ENCODE data around the gene KLHL8.

DNA sequence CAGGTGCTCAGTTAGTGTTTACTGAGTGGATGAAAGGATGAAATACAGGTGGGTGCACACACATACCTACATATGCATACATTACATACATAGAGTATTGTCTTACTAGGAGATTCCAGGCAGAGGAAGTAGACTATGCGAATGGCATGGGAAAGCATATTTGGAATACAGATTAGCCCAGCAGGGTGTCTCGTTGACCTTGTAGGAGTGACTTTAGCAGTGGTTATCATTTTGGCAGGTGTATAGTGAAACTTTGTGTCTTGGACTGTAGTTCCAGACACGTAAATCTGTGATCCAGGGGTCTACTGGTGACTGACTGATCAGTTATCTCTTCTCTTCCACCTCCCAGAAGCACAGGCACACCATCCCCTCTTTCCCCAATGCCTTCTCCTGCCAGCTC is 86.3 kb downstream of the KLHL8 start:
- TF ChIP-seq, protein P1, sequence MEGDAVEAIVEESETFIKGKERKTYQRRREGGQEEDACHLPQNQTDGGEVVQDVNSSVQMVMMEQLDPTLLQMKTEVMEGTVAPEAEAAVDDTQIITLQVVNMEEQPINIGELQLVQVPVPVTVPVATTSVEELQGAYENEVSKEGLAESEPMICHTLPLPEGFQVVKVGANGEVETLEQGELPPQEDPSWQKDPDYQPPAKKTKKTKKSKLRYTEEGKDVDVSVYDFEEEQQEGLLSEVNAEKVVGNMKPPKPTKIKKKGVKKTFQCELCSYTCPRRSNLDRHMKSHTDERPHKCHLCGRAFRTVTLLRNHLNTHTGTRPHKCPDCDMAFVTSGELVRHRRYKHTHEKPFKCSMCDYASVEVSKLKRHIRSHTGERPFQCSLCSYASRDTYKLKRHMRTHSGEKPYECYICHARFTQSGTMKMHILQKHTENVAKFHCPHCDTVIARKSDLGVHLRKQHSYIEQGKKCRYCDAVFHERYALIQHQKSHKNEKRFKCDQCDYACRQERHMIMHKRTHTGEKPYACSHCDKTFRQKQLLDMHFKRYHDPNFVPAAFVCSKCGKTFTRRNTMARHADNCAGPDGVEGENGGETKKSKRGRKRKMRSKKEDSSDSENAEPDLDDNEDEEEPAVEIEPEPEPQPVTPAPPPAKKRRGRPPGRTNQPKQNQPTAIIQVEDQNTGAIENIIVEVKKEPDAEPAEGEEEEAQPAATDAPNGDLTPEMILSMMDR (IDR thresholded peaks at IDR 0.05; ENCODE audit: poor library complexity, severe bottlenecking), result no peak
- TF ChIP-seq POLR2AphosphoS5 (IDR thresholded peaks at IDR 0.05) (no peak), TAF1 (IDR thresholded peaks at IDR 0.05; ENCODE audit: low read depth) (no peak), EZH2 (IDR thresholded peaks at IDR 0.05; ENCODE audit: borderline replicate concordance, insufficient read depth, low read length, poor library complexity, severe bottlenecking) (no peak), RAD21 (conservative IDR thresholded peaks at IDR 0.05) (no peak), EP300 (conservative IDR thresholded peaks at IDR 0.05; ENCODE audit: poor library complexity, severe bottlenecking) (no peak)
- TF ChIP-seq, protein P2, sequence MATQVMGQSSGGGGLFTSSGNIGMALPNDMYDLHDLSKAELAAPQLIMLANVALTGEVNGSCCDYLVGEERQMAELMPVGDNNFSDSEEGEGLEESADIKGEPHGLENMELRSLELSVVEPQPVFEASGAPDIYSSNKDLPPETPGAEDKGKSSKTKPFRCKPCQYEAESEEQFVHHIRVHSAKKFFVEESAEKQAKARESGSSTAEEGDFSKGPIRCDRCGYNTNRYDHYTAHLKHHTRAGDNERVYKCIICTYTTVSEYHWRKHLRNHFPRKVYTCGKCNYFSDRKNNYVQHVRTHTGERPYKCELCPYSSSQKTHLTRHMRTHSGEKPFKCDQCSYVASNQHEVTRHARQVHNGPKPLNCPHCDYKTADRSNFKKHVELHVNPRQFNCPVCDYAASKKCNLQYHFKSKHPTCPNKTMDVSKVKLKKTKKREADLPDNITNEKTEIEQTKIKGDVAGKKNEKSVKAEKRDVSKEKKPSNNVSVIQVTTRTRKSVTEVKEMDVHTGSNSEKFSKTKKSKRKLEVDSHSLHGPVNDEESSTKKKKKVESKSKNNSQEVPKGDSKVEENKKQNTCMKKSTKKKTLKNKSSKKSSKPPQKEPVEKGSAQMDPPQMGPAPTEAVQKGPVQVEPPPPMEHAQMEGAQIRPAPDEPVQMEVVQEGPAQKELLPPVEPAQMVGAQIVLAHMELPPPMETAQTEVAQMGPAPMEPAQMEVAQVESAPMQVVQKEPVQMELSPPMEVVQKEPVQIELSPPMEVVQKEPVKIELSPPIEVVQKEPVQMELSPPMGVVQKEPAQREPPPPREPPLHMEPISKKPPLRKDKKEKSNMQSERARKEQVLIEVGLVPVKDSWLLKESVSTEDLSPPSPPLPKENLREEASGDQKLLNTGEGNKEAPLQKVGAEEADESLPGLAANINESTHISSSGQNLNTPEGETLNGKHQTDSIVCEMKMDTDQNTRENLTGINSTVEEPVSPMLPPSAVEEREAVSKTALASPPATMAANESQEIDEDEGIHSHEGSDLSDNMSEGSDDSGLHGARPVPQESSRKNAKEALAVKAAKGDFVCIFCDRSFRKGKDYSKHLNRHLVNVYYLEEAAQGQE (IDR thresholded peaks at IDR 0.05; ENCODE audit: borderline replicate concordance), result no peak

All from neural cell (in vitro differentiated cells).